ENCODE results near the gene SPSB4.

Gene SPSB4

GRCh38 chr3:141087076-141087777, 36.1 kb downstream of the SPSB4 start:
- no peak for DNase-seq (ENCODE audit: low spot score)
- Histone ChIP-seq H3K36me3 (ENCODE audit: low read depth) (no peaks in the 10 kb centered on the region), H3K4me1 (ENCODE audit: insufficient read depth, poor library complexity, severe bottlenecking) (no peaks in the 10 kb centered on the region), H3K9me3 (ENCODE audit: severe bottlenecking) (no peaks in the 10 kb centered on the region), H3K27me3 (ENCODE audit: insufficient read depth, poor library complexity, severe bottlenecking) (no peaks in the 10 kb centered on the region), H3K4me3 (ENCODE audit: severe bottlenecking) (no peak overlapping the region), H3K27ac (ENCODE audit: poor library complexity, severe bottlenecking) (no peak overlapping the region)
- no peak for ATAC-seq (ENCODE audit: low read depth)
- TF ChIP-seq CTCF (IDR thresholded peaks at IDR 0.05; ENCODE audit: poor library complexity, severe bottlenecking): no peak

- ATAC-seq (ENCODE audit: low read depth) (no peak), DNase-seq (ENCODE audit: low spot score) (no peak)
- Histone ChIP-seq H3K36me3 (ENCODE audit: low read depth) (no peaks in the 10 kb centered on the region), H3K27me3 (ENCODE audit: insufficient read depth, poor library complexity, severe bottlenecking) (no peaks in the 10 kb centered on the region), H3K4me3 (ENCODE audit: severe bottlenecking) (no peak overlapping the region), H3K4me1 (ENCODE audit: insufficient read depth, poor library complexity, severe bottlenecking) (no peaks in the 10 kb centered on the region), H3K9me3 (ENCODE audit: severe bottlenecking) (no peaks in the 10 kb centered on the region), H3K27ac (ENCODE audit: poor library complexity, severe bottlenecking) (no peak overlapping the region)
- no peak for TF ChIP-seq CTCF (IDR thresholded peaks at IDR 0.05; ENCODE audit: poor library complexity, severe bottlenecking)
Observed at GRCh38 chr3:141087778-141088130, 36.6 kb downstream of the SPSB4 start.

- no peak for ATAC-seq (ENCODE audit: low read depth)
- H3K4me1 ChIP-seq (ENCODE audit: insufficient read depth, poor library complexity, severe bottlenecking): no peaks in the 10 kb centered on the region
- H3K9me3 ChIP-seq (ENCODE audit: severe bottlenecking): no peaks in the 10 kb centered on the region
- H3K27ac ChIP-seq (ENCODE audit: poor library complexity, severe bottlenecking): no peak overlapping the region
- no peaks in the 10 kb centered on the region for H3K27me3 ChIP-seq (ENCODE audit: insufficient read depth, poor library complexity, severe bottlenecking)
- no peak overlapping the region for H3K4me3 ChIP-seq (ENCODE audit: severe bottlenecking)
- H3K36me3 ChIP-seq (ENCODE audit: low read depth): no peaks in the 10 kb centered on the region
- no peak for TF ChIP-seq CTCF (IDR thresholded peaks at IDR 0.05; ENCODE audit: poor library complexity, severe bottlenecking)
- DNase-seq (ENCODE audit: low spot score): no peak
Observed at GRCh38 chr3:141089339-141090152, 38.4 kb downstream of the SPSB4 start.

GRCh38 chr3:141091426-141091825, 40.3 kb downstream of the SPSB4 start:
- DNase-seq (ENCODE audit: low spot score) (no peak), ATAC-seq (ENCODE audit: low read depth) (no peak)
- Histone ChIP-seq H3K9me3 (ENCODE audit: severe bottlenecking) (no peaks in the 10 kb centered on the region), H3K4me1 (ENCODE audit: insufficient read depth, poor library complexity, severe bottlenecking) (no peaks in the 10 kb centered on the region), H3K27ac (ENCODE audit: poor library complexity, severe bottlenecking) (no peak overlapping the region), H3K36me3 (ENCODE audit: low read depth) (no peaks in the 10 kb centered on the region), H3K27me3 (ENCODE audit: insufficient read depth, poor library complexity, severe bottlenecking) (no peaks in the 10 kb centered on the region), H3K4me3 (ENCODE audit: severe bottlenecking) (no peak overlapping the region)
- TF ChIP-seq CTCF (IDR thresholded peaks at IDR 0.05; ENCODE audit: poor library complexity, severe bottlenecking): no peak

GRCh38 chr3:141092663-141093062, 41.5 kb downstream of the SPSB4 start:
- H3K36me3 ChIP-seq (ENCODE audit: low read depth): no peaks in the 10 kb centered on the region
- no peaks in the 10 kb centered on the region for H3K4me1 ChIP-seq (ENCODE audit: insufficient read depth, poor library complexity, severe bottlenecking)
- ATAC-seq (ENCODE audit: low read depth) (no peak), DNase-seq (ENCODE audit: low spot score) (no peak)
- no peak for TF ChIP-seq CTCF (IDR thresholded peaks at IDR 0.05; ENCODE audit: poor library complexity, severe bottlenecking)
- H3K4me3 ChIP-seq (ENCODE audit: severe bottlenecking): no peak overlapping the region
- no peaks in the 10 kb centered on the region for H3K27me3 ChIP-seq (ENCODE audit: insufficient read depth, poor library complexity, severe bottlenecking)
- no peak overlapping the region for H3K27ac ChIP-seq (ENCODE audit: poor library complexity, severe bottlenecking)
- H3K9me3 ChIP-seq (ENCODE audit: severe bottlenecking): no peaks in the 10 kb centered on the region

Measured in RWPE2 (cell line).